Adrenal gland (tissue), 12 donors: ENCODE results near the gene SHKBP1. TPM values are rescaled to one million over a fixed set of nuclear protein-coding genes. Genes with fewer than 3 reads are reported as not detected.
A peak's percentile ranks its signal among the peaks of the same experiment; 100 is the strongest.

Experiments
- DNase-seq, 7 donors: peaks; one replicate each; pipeline ENCODE4 v3.0.0-alpha.2; 2019 to 2020
- H3K27ac ChIP-seq, 5 donors: fragments of 200-600 bp; sonication (generic) in 4 of 5; 1 replicate in 3 of 5; 2 replicates in 2 of 5; pipeline versions ENCODE4 v1.5.1 to v1.8.0; 2016 to 2020; ENCODE audit warnings: mild to moderate bottlenecking in 1 of 5
- H3K27me3 ChIP-seq: fragments of 200-600 bp; 2 replicates; pipeline ENCODE4 v1.8.0; 2021
- H3K36me3 ChIP-seq, 2 donors: fragments of 200-600 bp; replicated peaks in 1 of 2; 1 replicate in 1 of 2; 2 replicates in 1 of 2; pipeline versions ENCODE4 v1.5.1 to v1.8.0; 2018 to 2022
- H3K4me1 ChIP-seq, 2 donors: fragments of 200-600 bp; replicated peaks in 1 of 2; 1 replicate in 1 of 2; 2 replicates in 1 of 2; pipeline versions ENCODE4 v1.5.1 to v1.8.0; 2018 to 2021
- H3K4me3 ChIP-seq, 4 donors: fragments of 200-600 bp; sonication (generic) in 3 of 4; one replicate each; pipeline ENCODE4 v1.5.1; 2016 to 2018
- H3K9me3 ChIP-seq, 3 donors: fragments of 200-600 bp; sonication (generic) in 1 of 3; replicated peaks in 1 of 3; 1 replicate in 2 of 3; 2 replicates in 1 of 3; pipeline versions ENCODE4 v1.5.1 to v1.8.0; 2016 to 2021
- POLR2A ChIP-seq, 2 donors: fragments of 450-650 bp; IDR thresholded peaks; one replicate each; pipeline ENCODE4 v1.6.1; 2017; ENCODE audit warnings: antibody characterized with exemption in 2 of 2, mild to moderate bottlenecking in 2 of 2, moderate library complexity in 1 of 2
- WGBS, 4 donors: extraction: QIAGEN DNeasy Blood & Tissue Kit in 2 of 4; methylation state at CpG; one replicate each; pipeline versions ENCODE4 v1.1.5 to v1.1.7; 2013 to 2017; 5-methylcytosine and 5-hydroxymethylcytosine counted together
- intact Hi-C, 2 donors: fragments of 100-400 bp; cut with DNase I; formaldehyde crosslinking; loops; one replicate each; pipeline versions ENCODE4 v1.14.1 to v1.15.0; 2022 to 2023
- polyA plus RNA-seq, 3 donors: library from polyadenylated mRNA; stranded (reverse); fragments of 200-250 nt in 2 of 3; fragments of 350-450 nt in 1 of 3; fragmentation: Illumina TruSeq in 1 of 3; extraction: RNeasy Lipid Tissue Mini Kit (QIAGEN cat#74804) in 1 of 3; gene quantifications; one replicate each; pipeline ENCODE4 v1.2.3, GENCODE V29; 2013 to 2014
- total RNA-seq, 9 donors: library from RNA; depleted of rRNA in 4 of 9; stranded (reverse); fragments of >200 nt in 4 of 9; fragments of 120-200 nt in 1 of 9; fragmentation: NEBNext Ultra II Directional in 1 of 9; extraction: Animal tissue kit (Norgen Biotek cat#: 25700) in 1 of 9; gene quantifications; one replicate each; pipeline versions ENCODE4 v1.1.0 to v1.2.4, GENCODE V29; 2013 to 2023
- TF ChIP-seq, protein P1 (sequence below), 6 experiments: fragments of 450-650 bp in 4 of 6; fragments of 200-600 bp in 2 of 6; sonication (generic) in 1 of 6; IDR thresholded peaks; 1 replicate in 5 of 6; 2 replicates in 1 of 6; pipeline versions ENCODE4 v1.5.1 to v1.8.0; 2016 to 2021; ENCODE audit warnings: antibody characterized with exemption in 6 of 6, mild to moderate bottlenecking in 2 of 6, moderate library complexity in 1 of 6
- donor health status: healthy with polysubstance abuse.
- donor health status: Bipolar disorder and iron deficiency.
- donor health status: DM: yes; HTN: yes; CAD: no.
- donor health status: DM: no; HTN: no; CAD: no.
- donor health status: DM: no; HTN: no; CAD: no.
- donor health status: DM: yes; HTN: yes; CAD: no.

SHKBP1 gene
- total and polyA plus RNA-seq, 12 donors, result 12.5 to 157 (median 51.6) TPM

GRCh38 chr19:40614622-40615411, 38.1 kb downstream of the SHKBP1 start:
- peak overlapping the region; percentile 41 to 95 (median 73) for H3K27ac ChIP-seq
- WGBS, 4 donors, result 6 to 13% (median 8%) methylated on average over 25 to 27 of the region's 27 CpGs
- H3K36me3 ChIP-seq, result peaks cover 0 to 15% of the 10 kb centered on the region in 2 donors
- no peaks in the 10 kb centered on the region for H3K9me3 ChIP-seq
- H3K27me3 ChIP-seq, result no peaks in the 10 kb centered on the region
- peaks cover 5 to 7% of the 10 kb centered on the region in 2 donors for H3K4me1 ChIP-seq
- peak in 1 of 2 donors; percentile 45 for TF ChIP-seq POLR2A (IDR thresholded peaks at IDR 0.05)
- TF ChIP-seq, protein P1, sequence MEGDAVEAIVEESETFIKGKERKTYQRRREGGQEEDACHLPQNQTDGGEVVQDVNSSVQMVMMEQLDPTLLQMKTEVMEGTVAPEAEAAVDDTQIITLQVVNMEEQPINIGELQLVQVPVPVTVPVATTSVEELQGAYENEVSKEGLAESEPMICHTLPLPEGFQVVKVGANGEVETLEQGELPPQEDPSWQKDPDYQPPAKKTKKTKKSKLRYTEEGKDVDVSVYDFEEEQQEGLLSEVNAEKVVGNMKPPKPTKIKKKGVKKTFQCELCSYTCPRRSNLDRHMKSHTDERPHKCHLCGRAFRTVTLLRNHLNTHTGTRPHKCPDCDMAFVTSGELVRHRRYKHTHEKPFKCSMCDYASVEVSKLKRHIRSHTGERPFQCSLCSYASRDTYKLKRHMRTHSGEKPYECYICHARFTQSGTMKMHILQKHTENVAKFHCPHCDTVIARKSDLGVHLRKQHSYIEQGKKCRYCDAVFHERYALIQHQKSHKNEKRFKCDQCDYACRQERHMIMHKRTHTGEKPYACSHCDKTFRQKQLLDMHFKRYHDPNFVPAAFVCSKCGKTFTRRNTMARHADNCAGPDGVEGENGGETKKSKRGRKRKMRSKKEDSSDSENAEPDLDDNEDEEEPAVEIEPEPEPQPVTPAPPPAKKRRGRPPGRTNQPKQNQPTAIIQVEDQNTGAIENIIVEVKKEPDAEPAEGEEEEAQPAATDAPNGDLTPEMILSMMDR (IDR thresholded peaks at IDR 0.05), result peak in 1 of 6 experiments; percentile 6
- H3K4me3 ChIP-seq, result peak overlapping the region in 2 of 4 donors; percentile 39 to 81
- DNase-seq, result peak; percentile 77 to 92 (median 91)
- intact Hi-C loops, result no loop called here

GRCh38 chr19:40616178-40616577, 39.5 kb downstream of the SHKBP1 start:
- Histone ChIP-seq H3K4me1 (no peaks in the 10 kb centered on the region), H3K27me3 (no peaks in the 10 kb centered on the region), H3K36me3 (peaks cover 0 to 24% of the 10 kb centered on the region in 2 donors), H3K27ac (no peak overlapping the region), H3K4me3 (no peak overlapping the region), H3K9me3 (no peaks in the 10 kb centered on the region)
- TF ChIP-seq, protein P1 (IDR thresholded peaks at IDR 0.05), result no peak
- no peak for TF ChIP-seq POLR2A (IDR thresholded peaks at IDR 0.05)
- DNase-seq, result no peak
- 78 to 93% (median 86%) methylated on average over 5 of the region's 5 CpGs for WGBS, 4 donors
- intact Hi-C loops, result no loop called here

DNA sequence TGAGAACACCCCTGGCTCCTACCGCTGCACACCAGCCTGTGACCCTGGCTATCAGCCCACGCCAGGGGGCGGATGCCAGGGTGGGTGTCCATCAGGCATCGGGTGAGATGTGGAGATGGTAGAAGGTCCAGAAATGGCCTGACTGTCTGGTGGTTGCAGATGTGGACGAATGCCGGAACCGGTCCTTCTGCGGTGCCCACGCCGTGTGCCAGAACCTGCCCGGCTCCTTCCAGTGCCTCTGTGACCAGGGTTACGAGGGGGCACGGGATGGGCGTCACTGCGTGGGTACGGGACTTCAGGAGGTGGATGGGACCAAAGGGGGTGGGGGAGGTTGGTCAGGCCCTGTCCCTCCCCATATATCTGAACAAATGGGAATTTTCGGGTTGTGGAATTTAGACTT, 40.3 kb downstream of the SHKBP1 start:
- intact Hi-C loops, result no loop called here
- DNase-seq, result no peak

DNA sequence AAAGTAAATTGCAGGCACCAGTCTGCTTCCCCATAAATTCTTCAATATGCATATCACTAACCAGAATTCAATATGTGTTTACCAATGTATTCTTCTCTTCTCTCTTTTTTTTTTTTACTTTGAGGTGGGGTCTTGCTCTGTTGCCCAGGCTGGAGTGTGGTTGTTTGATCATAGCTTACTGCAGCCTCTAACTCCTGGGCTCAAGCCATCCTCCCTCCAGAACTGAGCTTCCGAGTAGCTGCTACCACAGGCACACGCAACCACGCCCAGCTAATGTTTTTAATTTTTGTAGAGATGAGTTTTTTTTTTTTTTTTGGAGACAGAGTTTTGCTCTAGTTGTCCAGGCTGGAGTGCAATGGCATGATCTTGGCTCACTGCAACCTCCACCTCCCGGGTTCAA, 41.3 kb downstream of the SHKBP1 start:
- Histone ChIP-seq H3K27me3 (no peaks in the 10 kb centered on the region), H3K36me3 (peaks cover 0 to 34% of the 10 kb centered on the region in 2 donors), H3K4me1 (no peaks in the 10 kb centered on the region), H3K4me3 (no peak overlapping the region), H3K27ac (no peak overlapping the region), H3K9me3 (no peaks in the 10 kb centered on the region)
- TF ChIP-seq, protein P1 (IDR thresholded peaks at IDR 0.05), result no peak
- no peak for TF ChIP-seq POLR2A (IDR thresholded peaks at IDR 0.05)
- 90 to 96% (median 93%) methylated on average over 4 of the region's 4 CpGs for WGBS, 4 donors
- DNase-seq, result no peak
- intact Hi-C loops, result no loop called here

More for the DNA sequence above, 40.3 kb downstream of the SHKBP1 start:
- Histone ChIP-seq H3K4me1 (no peaks in the 10 kb centered on the region), H3K27ac (no peak overlapping the region), H3K36me3 (peaks cover 0 to 27% of the 10 kb centered on the region in 2 donors), H3K4me3 (no peak overlapping the region), H3K27me3 (no peaks in the 10 kb centered on the region), H3K9me3 (no peaks in the 10 kb centered on the region)
- TF ChIP-seq, protein P1 (IDR thresholded peaks at IDR 0.05), result no peak
- TF ChIP-seq POLR2A (IDR thresholded peaks at IDR 0.05), result no peak
- WGBS, 4 donors, result 93 to 96% (median 95%) methylated on average over 17 of the region's 17 CpGs
